HG03558 (cell line): Measurements from ENCODE around the gene GAD1.

ENCODE experiments used
- ATAC-seq: cut with Tn5 transposase; IDR thresholded peaks from one replicate; pipeline ENCODE4 v1.9.1; 2021; ENCODE audit warnings: moderate number of reproducible peaks; ENCODE audit not compliant: unreplicated experiment; ENCODE audit errors: extremely low read depth

The GAD1 gene

DNA sequence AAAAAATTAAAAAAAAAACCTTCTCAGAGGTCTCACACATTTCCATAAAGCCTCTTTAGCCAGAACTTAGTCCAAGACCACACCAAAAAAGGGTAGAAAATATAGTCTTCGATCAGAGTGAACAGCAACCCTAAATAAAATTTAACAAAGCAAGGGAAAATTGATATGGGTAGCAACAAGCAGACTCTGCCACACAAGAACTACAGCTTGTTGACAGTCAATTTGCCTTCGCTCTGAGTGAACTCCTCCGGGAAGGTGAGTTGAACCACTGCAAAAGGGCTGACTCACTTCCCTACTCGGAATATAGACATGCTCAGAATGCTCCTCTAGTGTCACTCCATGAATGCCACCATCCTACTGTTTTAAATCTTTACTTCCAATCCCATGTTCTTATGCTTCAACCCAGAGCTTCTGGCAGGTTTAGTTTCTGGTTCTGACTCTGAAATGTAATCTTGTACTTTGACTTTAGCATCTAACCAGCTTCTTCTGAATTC is 24.1 kb downstream of the GAD1 start:
- ATAC-seq: no peak

DNA sequence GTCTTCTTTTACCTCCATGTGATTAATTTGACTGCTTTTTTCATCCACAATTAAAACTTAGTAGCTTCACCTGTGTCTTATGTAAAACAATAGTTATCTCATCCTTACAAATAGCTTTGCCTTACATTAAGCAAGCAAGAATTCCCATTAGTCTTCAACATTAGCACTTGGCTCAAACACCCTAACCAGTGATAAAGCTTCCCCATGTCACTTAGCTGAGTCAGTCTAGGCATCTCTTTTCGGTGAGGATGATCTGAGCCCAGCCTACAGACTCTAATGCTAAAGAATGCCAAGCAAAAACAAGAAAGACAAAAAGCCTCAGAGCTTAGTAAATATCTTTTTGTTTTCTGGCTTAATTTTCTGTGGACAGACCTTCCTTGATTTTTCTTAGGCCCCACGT is 26.1 kb downstream of the GAD1 start:
- no peak for ATAC-seq

DNA sequence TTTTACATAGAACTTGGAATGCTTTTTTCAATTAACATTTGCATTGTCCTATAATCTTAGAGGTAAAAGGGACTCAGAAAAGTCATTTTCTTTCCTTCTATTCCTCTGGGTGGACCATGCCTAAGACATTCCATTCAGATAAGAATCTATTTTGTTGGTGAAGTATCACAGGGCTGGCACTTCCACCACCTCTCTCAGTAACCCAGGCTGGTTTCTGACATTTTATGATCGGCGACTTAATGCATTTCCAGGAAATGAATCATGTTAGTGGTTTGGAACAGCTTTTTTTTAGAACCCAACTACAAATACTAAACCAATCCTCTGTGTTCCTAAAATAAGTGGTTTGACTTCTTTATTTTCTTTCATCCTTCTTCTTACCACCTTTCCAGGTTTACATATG is 27.0 kb downstream of the GAD1 start:
- no peak for ATAC-seq

DNA sequence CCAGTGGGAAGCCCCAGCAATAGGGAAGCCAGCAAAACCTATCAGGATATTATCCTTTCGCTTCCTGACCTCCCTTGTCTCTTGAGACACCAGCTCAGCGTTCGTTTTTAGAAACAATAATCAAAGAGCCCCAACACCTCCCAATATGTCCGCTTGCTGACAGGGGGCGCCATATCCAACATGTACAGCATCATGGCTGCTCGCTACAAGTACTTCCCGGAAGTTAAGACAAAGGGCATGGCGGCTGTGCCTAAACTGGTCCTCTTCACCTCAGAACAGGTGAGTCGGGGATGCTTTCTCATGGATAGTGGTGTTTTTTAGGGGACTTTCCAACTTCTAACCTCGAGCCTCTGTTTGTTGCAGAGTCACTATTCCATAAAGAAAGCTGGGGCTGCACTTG is 28.7 kb downstream of the GAD1 start:
- no peak for ATAC-seq

DNA sequence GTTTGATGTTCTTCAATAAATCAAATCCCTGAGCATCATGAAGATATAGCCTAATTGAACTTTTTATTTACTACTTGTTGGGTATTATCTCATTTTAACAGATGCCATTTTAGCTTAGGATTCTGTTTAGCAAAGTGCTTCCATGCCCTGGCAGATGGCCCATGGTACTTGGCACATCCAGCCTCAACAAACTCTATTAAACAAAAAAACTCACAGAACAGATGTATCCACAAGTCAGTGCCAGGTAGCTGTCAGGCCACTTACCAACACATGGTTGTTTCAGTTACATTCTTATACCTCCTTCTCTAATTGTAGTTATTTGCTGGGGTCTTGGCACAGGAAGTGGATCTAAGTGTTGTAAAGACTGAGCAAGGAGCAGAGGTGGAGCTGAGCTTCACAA is 29.6 kb downstream of the GAD1 start:
- ATAC-seq: no peak

DNA sequence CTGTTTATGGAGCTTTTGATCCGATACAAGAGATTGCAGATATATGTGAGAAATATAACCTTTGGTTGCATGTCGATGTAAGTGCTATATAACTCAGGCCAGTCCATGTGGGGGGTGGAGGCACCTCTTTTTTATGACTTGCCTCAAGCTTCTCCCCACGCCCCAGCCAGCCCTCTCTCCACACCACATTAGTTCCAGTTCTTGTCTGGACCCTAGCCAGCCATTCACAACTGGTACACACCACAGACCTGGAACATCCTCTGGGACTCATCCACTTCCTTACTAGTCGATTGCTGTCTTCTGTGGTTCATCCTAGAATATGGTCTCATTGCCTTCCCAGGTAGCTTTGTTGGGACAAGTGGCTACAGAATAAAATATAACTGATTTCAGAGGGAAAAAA is 31.0 kb downstream of the GAD1 start:
- ATAC-seq: no peak

DNA sequence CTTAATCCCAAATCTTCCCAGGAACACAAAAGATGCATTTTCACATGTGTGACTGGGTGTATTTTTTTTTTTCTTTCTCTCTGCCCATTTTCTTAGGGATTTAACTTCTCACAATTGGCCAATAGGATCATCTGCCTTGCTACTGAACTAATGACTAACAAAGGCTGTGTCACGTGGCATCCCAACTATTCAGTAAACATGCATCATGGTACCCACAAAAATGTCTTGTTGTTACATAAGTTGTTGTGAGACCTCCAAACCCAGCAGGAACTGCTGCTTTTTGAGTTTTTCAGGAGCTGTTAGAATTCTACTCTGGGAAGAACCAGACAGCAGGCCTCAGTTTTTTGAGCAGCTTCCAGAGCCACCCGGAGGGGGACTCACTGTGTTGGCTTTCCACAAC is 31.9 kb downstream of the GAD1 start:
- ATAC-seq: no peak

DNA sequence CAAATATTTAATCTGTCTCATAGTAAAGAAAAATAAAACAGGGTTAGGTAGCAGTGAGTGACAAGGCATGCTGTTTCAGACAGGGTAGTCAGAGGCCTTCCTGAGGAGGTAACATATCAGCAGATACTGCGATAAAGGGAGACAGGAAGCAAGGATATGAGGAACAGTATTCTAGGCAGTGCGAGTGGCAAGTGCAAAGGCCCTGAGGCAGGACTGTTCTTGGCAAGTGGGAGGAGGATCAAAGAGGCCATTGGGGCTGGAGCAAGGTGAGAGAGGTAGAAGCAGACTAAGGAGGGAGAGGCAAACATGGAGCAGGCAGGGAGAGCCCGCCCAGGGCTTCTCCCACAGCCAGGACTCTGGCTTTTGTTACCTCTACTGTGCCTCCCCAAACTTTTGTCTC is 33.6 kb downstream of the GAD1 start:
- no peak for ATAC-seq

DNA sequence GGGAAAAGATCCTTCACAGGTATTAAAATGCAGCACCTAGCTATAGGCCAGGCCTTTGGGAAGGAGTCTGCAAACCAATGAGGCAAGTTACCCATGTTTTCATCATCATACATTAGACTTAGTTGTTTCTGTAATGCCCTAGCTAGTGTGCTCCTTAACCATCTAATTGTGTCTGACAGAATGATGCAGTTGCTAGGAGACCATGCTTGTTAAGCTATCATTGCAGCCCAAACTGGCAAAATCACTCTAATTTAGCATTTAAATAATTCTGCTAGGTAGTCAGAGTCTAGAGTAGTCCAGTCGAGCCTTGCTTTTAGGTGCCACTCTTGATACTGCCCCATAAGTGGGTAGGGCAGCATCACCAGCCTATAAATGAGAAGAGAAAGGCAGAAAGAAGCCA is 34.9 kb downstream of the GAD1 start:
- no peak for ATAC-seq

DNA sequence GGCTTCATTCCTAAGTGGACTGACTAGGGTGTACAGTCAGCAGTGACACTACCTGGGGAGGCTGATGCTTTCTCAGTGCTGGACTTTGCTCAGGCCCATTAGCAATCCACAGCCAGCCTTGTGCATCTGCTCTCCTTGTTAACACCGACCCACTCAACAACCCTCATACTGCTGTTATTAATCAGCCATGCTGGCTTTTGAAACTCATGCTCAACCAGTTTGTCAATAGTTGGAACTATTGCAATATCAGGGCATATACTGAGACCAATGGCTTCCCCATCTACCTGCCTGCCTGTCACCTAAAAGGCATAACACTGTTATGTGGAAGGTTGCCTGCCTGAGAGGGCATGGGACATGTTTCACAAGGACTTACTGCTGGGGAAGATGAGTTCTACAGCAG is 39.4 kb downstream of the GAD1 start:
- ATAC-seq: no peak

DNA sequence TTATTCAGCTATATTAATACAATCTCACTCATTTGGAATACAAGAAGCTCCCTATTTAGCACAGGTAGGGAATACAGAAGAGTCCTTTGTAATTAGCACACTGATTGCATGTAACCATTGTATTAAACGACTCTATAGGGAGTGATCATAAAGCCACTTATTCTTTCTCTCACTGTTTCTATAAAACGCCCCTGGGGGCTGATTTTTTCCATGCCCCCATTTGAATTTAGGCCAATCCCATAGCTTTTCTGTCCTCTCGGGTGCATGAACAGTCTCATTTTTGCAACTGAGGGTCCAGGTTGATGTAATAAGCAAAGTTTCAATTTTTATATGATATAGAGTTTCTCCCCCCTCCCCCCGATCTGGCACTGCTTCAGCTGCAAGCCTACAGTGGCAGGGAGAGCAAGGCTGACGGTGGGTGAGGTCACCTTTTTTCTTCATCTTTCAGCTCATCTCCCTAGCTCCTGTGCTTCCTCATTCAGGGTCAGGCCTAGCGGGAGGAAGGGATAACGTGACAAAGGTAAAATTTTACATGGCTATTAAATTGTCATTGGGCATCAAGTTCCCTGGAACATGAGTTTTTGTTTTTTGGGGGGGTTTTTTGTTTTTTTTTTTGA is 45.7 kb downstream of the GAD1 start:
- ATAC-seq: no peak

DNA sequence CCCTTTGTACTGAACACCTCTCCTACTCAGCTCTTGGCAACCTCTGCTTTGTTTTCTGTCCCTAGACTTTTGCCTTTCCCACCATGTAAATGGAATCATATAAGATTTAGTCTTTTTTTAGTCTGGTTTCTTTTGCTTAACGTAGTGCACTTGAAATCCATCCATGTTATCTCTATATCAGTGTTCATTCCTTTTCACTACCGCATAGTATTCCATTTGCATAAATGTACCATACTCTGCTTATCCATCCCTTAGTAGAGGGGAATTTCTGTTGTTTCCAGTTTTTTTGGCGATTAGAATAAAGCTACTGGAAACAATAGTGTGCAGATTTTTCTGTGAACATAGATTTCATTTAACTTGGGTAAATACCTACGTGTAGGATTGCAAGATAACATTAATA is 46.4 kb downstream of the GAD1 start:
- no peak for ATAC-seq

DNA sequence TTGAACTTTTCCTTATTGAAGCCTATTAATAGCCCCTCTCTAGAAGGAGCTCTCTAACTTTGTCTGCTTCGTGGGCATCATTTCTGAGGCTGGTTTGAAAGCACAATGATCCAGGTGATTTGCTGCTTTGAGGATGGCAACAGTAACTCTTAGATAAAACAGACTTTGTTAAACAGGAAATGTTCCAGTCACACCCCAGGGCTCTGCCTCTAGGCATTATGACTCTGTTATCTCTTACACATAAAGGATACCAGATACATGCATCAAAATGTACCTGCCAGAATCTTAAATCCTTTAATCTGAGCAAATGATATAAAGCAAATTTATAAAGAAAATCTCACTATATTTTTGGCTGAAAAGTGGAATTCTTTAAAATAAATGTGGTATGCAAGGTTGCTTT is 52.3 kb downstream of the GAD1 start:
- ATAC-seq: no peak

DNA sequence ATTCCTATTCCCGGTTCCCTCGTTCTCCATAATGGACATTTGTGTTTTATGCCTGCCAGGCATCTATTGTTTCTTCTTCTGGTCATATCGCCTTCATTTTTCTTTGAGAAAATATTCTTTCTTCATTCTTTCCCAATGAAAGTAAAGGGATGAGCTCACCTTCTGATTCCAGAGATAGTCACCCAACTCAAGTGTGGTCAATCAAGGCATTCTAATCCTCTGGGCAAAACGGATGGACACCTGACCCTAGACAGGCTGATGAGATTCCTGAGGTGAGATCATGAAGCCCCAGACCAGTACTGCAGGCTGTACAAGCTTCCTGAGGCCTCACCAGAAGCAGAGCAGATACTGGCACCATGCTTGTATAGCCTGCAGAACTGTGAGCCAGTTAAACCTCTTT is 52.8 kb downstream of the GAD1 start:
- no peak for ATAC-seq

DNA sequence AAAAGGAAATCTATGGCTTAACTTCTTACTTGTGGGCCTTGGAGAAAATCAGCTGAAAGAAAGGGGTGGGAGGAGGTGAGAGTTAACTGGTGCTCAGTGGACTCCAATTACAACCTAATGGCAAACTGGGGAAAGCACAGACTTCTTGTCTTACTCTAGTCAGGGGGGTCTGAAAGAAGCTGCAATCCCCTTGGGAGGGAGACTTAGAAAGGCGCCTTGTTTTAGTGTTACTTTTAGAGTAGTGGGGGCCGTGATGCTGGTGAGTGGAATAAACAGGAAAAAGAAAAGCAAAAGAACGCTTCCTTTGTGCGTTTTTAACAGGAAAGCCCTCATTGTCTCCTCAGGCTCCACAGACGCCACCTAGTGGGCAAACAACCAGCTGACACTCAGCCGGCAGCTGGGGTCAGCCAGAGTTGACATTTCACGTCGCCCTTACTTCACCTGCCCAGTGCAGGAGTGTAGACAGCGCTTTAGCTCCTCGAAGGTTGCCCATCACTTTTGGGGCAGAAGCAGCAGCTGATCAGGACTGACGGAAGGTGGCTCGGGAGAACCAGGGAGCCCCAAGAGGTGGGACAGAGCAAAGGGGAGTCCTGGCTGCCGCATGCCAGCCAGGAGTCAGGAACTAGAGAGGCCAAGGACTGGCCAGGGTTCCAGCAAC is 56.5 kb downstream of the GAD1 start:
- no peak for ATAC-seq

DNA sequence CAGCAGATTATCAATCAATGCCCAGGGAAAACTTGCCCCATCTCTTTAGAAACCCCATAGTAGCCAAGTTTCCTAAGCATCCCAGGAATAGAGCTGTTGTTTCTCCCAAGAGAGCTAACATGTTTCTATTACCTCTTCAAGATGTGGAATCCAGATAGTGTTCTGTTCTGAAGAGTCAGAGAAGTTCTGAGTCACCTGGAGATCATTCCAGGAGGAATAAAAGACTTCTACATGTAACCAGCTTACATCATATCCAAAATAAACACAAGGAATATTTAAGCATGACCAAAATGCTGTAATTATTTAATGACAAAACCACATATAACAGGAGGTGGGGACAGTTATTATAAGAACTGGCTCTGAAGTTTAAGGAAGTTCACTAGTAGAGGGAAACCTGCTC is 61.4 kb downstream of the GAD1 start:
- no peak for ATAC-seq

DNA sequence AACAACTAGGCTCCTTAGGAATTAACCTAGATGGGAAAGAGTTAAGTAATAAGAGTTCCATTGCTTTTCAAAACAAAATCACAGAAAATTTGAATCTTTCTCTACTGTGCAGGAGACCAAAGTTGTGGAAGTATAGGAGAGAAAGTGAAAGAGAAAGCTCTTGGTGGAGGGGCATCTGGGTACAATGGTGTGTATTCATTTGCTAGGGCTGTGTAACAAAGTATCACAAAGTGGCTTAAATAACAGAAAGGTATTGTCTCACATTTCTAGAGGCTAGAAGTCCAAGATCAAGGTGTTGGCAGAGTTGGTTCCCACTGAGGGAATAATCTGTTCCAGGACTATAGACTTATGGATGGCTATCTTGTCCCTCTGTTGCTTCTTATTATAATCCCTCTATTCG is 61.8 kb downstream of the GAD1 start:
- ATAC-seq: no peak

DNA sequence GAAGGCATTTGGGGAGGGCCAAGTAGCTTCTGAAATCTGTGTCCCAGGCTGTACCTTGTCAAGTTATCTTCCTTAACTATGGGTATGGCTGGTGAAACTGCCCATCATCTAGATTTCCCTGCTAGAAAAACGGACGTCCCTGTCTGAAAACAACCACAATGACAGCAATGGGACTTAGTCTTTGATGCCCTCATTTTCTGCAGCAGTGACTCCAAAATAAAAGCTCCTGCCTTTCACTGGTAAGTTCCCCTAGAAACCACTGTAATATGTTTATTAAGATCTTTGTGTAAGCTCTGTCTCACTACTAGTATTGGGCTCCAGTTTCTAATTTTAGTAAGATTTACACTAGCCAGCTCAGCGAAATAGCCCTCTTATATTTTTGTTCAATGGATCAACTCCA is 65.2 kb downstream of the GAD1 start:
- no peak for ATAC-seq

DNA sequence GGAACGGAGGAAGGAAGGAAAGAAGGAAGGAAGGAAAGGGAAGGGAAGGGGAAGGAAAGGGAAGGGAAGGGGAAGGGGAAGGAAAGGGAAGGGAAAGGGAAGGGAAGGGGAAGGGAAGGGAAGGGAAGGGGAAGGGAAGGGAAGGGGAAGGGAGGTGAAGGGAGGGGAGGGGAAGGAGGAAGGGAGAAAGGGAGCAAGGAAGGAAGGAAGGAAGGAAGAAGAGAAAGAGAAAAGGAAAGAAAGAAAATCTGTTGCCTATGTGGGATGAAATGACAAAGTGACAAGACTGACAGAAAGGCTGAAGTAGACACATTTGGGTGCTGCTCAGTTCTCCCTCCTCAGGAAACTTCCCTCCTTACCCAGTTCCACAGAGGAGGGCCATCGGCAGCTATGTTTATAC is 66.1 kb downstream of the GAD1 start:
- no peak for ATAC-seq

DNA sequence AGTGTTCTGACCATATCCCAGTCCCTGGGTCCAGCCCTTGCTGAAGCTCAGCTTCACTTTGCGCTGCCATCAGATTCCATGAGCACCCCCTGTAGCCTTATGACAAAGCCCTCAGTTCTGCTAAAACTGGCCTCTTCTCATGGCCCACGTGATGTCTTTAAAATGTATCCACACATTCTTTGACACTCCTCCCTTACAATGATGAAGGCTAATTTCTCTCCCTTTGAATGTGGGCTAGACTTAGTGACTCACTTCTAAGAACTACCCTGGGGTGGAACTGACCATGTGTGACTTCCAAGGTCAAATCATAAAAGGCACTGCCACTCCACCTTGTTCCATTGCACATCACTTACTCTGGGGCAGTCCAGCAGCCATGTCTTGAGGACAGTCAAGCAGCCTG is 67.0 kb downstream of the GAD1 start:
- ATAC-seq: no peak

DNA sequence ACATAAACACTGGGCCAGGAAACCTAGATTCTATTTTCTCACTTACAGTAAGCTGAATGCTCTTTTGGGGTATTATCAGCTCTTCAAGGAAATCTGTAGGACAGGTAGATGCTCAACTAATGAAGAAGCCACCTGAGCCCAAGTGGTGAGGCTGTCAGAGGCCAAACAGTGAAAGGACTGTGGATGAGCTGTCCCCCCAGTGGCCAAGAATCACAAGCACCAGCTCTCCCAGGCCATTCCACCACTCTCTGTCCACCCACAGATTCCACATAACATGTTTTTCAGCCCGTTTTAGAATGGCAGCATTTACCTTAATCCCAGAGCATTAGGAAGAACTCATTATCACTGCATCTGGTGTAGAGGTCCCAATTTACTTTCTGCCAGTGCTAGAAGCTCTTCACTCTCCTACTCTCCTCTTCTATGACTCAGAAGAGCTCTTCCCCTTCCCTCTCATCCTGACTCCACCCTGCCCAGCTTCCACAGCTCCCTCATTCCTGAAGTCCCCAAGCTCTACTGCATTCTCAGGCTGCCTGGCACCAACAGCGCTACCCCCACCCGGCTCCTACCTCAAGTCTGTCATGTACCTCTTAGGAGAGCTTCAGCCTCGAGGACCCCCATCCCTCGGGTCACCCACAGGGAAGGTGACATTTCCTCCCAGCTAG is 68.6 kb downstream of the GAD1 start:
- ATAC-seq: no peak

DNA sequence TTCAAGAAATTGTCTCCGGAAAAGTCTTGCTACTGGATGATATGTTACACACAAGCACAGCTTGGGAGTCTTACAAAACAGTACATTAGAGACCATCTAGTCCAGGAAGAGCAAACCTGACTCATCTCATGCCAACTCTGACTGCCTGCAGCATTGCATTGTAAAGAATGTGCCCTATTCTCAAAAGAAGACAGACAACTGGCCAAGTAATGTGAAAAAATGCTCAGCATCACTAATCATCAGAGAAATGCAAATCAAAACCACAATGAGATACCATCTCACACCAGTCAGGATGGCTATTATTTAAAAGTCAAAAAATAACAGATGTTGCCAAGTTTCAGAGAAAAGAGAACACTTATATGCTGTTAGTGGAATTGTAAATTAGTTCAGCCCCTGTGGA is 69.7 kb downstream of the GAD1 start:
- no peak for ATAC-seq
